GM23338 (cell line): ENCODE data around the gene MRPS34. TPM values are rescaled to one million over a fixed set of nuclear protein-coding genes. Genes with fewer than 3 reads are reported as not detected.

Source experiments
- ATAC-seq: fragments of 200-7000 bp; cut with Tn5 transposase; 3 replicates; pipeline ENCODE4 v1.9.1; 2020
- DNase-seq: peaks from one replicate; pipeline ENCODE4 v3.0.0-alpha.2; 2015; ENCODE audit warnings: low spot score
- H2AFZ ChIP-seq: fragments of 200-600 bp; sonication (generic); 2 replicates; pipeline ENCODE4 v1.8.0; 2016; ENCODE audit warnings: antibody characterized with exemption, mild to moderate bottlenecking, moderate library complexity
- H3F3A ChIP-seq: fragments of 200-600 bp; sonication (generic); replicated peaks from 2 replicates; pipeline ENCODE4 v1.8.0; 2017; ENCODE audit warnings: antibody characterized with exemption, mixed run types, low read depth
- H3K27ac ChIP-seq: fragments of 200-600 bp; sonication (generic); 2 replicates; pipeline ENCODE4 v1.6.1; 2016; ENCODE audit warnings: low read depth
- H3K27me3 ChIP-seq: fragments of 200-600 bp; sonication (generic); 2 replicates; pipeline ENCODE4 v1.8.0; 2016; ENCODE audit warnings: mild to moderate bottlenecking, mixed run types, moderate library complexity; ENCODE audit not compliant: insufficient read depth
- H3K36me3 ChIP-seq: fragments of 200-600 bp; sonication (generic); 2 replicates; pipeline ENCODE4 v1.8.0; 2016; ENCODE audit warnings: mild to moderate bottlenecking; ENCODE audit not compliant: insufficient read depth
- H3K4me1 ChIP-seq: fragments of 200-600 bp; sonication (generic); 2 replicates; pipeline ENCODE4 v1.8.0; 2016; ENCODE audit warnings: mild to moderate bottlenecking, moderate library complexity; ENCODE audit not compliant: insufficient read depth
- H3K4me2 ChIP-seq: fragments of 200-600 bp; sonication (generic); 2 replicates; pipeline ENCODE4 v1.7.1; 2017; ENCODE audit warnings: mixed run types
- H3K4me3 ChIP-seq: fragments of 200-600 bp; sonication (generic); 2 replicates; pipeline ENCODE4 v1.6.1; 2016; ENCODE audit warnings: mixed run types
- H3K79me2 ChIP-seq: fragments of 200-600 bp; sonication (generic); replicated peaks from 2 replicates; pipeline ENCODE4 v1.8.0; 2017; ENCODE audit warnings: mild to moderate bottlenecking; ENCODE audit not compliant: insufficient read depth
- H3K9me2 ChIP-seq: fragments of 200-600 bp; sonication (generic); 2 replicates; pipeline ENCODE4 v1.8.0; 2017; ENCODE audit not compliant: insufficient read depth
- H4K20me1 ChIP-seq: fragments of 200-600 bp; sonication (generic); replicated peaks from 2 replicates; pipeline ENCODE4 v1.8.0; 2017; ENCODE audit warnings: mild to moderate bottlenecking; ENCODE audit not compliant: insufficient read depth
- H3K27ac Mint-ChIP-seq: 2 replicates; pipeline ENCODE4 v1.8.0; 2020; ENCODE audit warnings: inconsistent platforms, mild to moderate bottlenecking, moderate library complexity, mixed read lengths
- H3K27me3 Mint-ChIP-seq: 3 replicates; pipeline ENCODE4 v1.8.0; 2022; ENCODE audit warnings: low read depth, mild to moderate bottlenecking, moderate library complexity, mixed read lengths, inconsistent platforms; ENCODE audit not compliant: insufficient read depth, poor library complexity
- H3K36me3 Mint-ChIP-seq: 3 replicates; pipeline ENCODE4 v1.8.0; 2021; ENCODE audit warnings: low read depth, mild to moderate bottlenecking, inconsistent platforms, moderate library complexity, mixed read lengths
- H3K4me1 Mint-ChIP-seq: 3 replicates; pipeline ENCODE4 v1.8.0; 2020; ENCODE audit warnings: mild to moderate bottlenecking, inconsistent platforms, mixed read lengths
- H3K4me3 Mint-ChIP-seq: 3 replicates; pipeline ENCODE4 v1.8.0; 2021; ENCODE audit warnings: moderate library complexity, mild to moderate bottlenecking, inconsistent platforms, mixed read lengths
- H3K9me3 Mint-ChIP-seq: 3 replicates; pipeline ENCODE4 v1.8.0; 2020; ENCODE audit warnings: moderate library complexity, mild to moderate bottlenecking, inconsistent platforms, mixed read lengths
- CREB1 ChIP-seq: fragments of 250-450 bp; sonication (Bioruptor Pico); IDR thresholded peaks from 2 replicates; pipeline ENCODE4 v1.5.0; 2020; ENCODE audit warnings: low read depth, mild to moderate bottlenecking, moderate library complexity
- CTCF ChIP-seq, 2 experiments: fragments of 200-600 bp in 1 of 2; sonication (generic) in 1 of 2; conservative IDR thresholded peaks; 2 replicates each; pipeline versions ENCODE4 v1.5.1 to v1.6.1; 2016 to 2017; ENCODE audit warnings: antibody characterized with exemption in 2 of 2, low read depth in 2 of 2, mild to moderate bottlenecking in 2 of 2, moderate library complexity in 1 of 2
- ETS1 ChIP-seq: IDR thresholded peaks from 2 replicates; pipeline ENCODE4 v1.6.1; 2016; ENCODE audit warnings: antibody characterized with exemption
- EZH2 ChIP-seq: fragments of 200-600 bp; sonication (generic); IDR thresholded peaks from one replicate; pipeline ENCODE4 v1.8.0; 2017; ENCODE audit warnings: antibody characterized with exemption, mild to moderate bottlenecking, low read depth; ENCODE audit not compliant: unreplicated experiment
- EZH2phosphoT487 ChIP-seq: fragments of 200-600 bp; sonication (generic); IDR thresholded peaks from one replicate; pipeline ENCODE4 v1.8.1; 2018; ENCODE audit warnings: antibody characterized with exemption; ENCODE audit not compliant: unreplicated experiment
- JUNB ChIP-seq: IDR thresholded peaks from one replicate; pipeline ENCODE4 v1.6.1; 2016; ENCODE audit warnings: antibody characterized with exemption; ENCODE audit not compliant: unreplicated experiment
- NANOG ChIP-seq: IDR thresholded peaks from 2 replicates; pipeline ENCODE4 v1.6.1; 2016; ENCODE audit warnings: antibody characterized with exemption, borderline replicate concordance
- POLR2AphosphoS5 ChIP-seq: IDR thresholded peaks from 2 replicates; pipeline ENCODE4 v1.6.1; 2016; ENCODE audit warnings: antibody characterized with exemption, low read depth
- REST ChIP-seq: IDR thresholded peaks from one replicate; pipeline ENCODE4 v1.6.1; 2018; ENCODE audit warnings: antibody characterized with exemption; ENCODE audit not compliant: unreplicated experiment
- STAT1 ChIP-seq: IDR thresholded peaks from one replicate; pipeline ENCODE4 v1.6.1; 2016; ENCODE audit warnings: antibody characterized with exemption; ENCODE audit not compliant: unreplicated experiment
- ZNF114 ChIP-seq: fragments of 250-450 bp; sonication (Bioruptor Pico); IDR thresholded peaks from 2 replicates; pipeline ENCODE4 v1.5.0; 2020; ENCODE audit warnings: mild to moderate bottlenecking, moderate library complexity
- ZNF331 ChIP-seq: fragments of 250-450 bp; sonication (Bioruptor Pico); IDR thresholded peaks from 2 replicates; pipeline ENCODE4 v1.5.0; 2020; ENCODE audit warnings: low read depth, mild to moderate bottlenecking, moderate library complexity
- ZNF462 ChIP-seq: fragments of 250-450 bp; sonication (Bioruptor Pico); IDR thresholded peaks from 2 replicates; pipeline ENCODE4 v1.5.0; 2020; ENCODE audit warnings: mild to moderate bottlenecking, moderate library complexity
- polyA plus RNA-seq: library from polyadenylated mRNA; unstranded; fragments of >200 nt; fragmentation: Nextera tagmentation; extraction: Ambion mirVana; gene quantifications from 2 replicates; pipeline ENCODE4 v1.2.1, GENCODE V29; 2016
- total RNA-seq: library from RNA; depleted of rRNA; stranded (reverse); fragments of >200 nt; shearing (Covaris generic); gene quantifications from 2 replicates; pipeline ENCODE4 v1.2.3, GENCODE V29; 2014

The MRPS34 gene
- total and polyA plus RNA-seq, 2 experiments from 2014 or later: 248 to 391 TPM

GRCh38 chr16:1818873-1819525 lies 46.1 kb upstream of the MRPS34 start:
- H3K27me3 Mint-ChIP-seq: no peaks in the 10 kb centered on the region
- H3K9me3 Mint-ChIP-seq: no peaks in the 10 kb centered on the region
- H3F3A ChIP-seq: no peaks in the 10 kb centered on the region
- peaks cover 6% of the 10 kb centered on the region; the same call in 2 of the 3 replicates for H3K36me3 Mint-ChIP-seq
- DNase-seq: no peak
- no peak for ATAC-seq
- H3K4me2 ChIP-seq: no peak overlapping the region
- H3K4me1 ChIP-seq: no peaks in the 10 kb centered on the region
- no peaks in the 10 kb centered on the region; the same call in 1 of the 2 replicates for H4K20me1 ChIP-seq
- H3K79me2 ChIP-seq: no peaks in the 10 kb centered on the region
- no peak overlapping the region for H3K4me3 ChIP-seq
- H3K27ac Mint-ChIP-seq: no peak overlapping the region
- no peak overlapping the region for H3K4me3 Mint-ChIP-seq
- no peak overlapping the region for H3K27ac ChIP-seq
- no peaks in the 10 kb centered on the region for H3K4me1 Mint-ChIP-seq
- TF ChIP-seq ZNF114 (CRISPR knock-in tag) (no peak), ETS1 (no peak), JUNB (no peak), CREB1 (CRISPR knock-in tag) (no peak), NANOG (no peak), ZNF462 (no peak), CTCF (conservative IDR thresholded peaks at IDR 0.05; ENCODE audit: low read depth in 2 of 2) (no peak), STAT1 (no peak), EZH2 (no peak), ZNF331 (no peak), REST (no peak), POLR2AphosphoS5 (no peak), EZH2phosphoT487 (no peak)
- no peaks in the 10 kb centered on the region for H3K27me3 ChIP-seq
- H3K9me2 ChIP-seq: no peaks in the 10 kb centered on the region
- no peak overlapping the region for H2AFZ ChIP-seq
- no peaks in the 10 kb centered on the region for H3K36me3 ChIP-seq
